Endothelial cell (in vitro differentiated cells): ENCODE results near the gene PTRH1. TPM values are rescaled to one million over a fixed set of nuclear protein-coding genes. Genes with fewer than 3 reads are reported as not detected.

Source experiments
- DNase-seq: peaks from one replicate; pipeline ENCODE4 v3.0.0; 2021; ENCODE audit warnings: low spot score
- H3K27ac Mint-ChIP-seq: one replicate; pipeline ENCODE4 v1.8.0; 2021; ENCODE audit warnings: mixed read lengths, inconsistent platforms; ENCODE audit not compliant: unreplicated experiment
- H3K27me3 Mint-ChIP-seq: one replicate; pipeline ENCODE4 v1.8.0; 2021; ENCODE audit warnings: mild to moderate bottlenecking, moderate library complexity, mixed read lengths, inconsistent platforms; ENCODE audit not compliant: unreplicated experiment
- H3K36me3 Mint-ChIP-seq: one replicate; pipeline ENCODE4 v1.8.0; 2021; ENCODE audit warnings: mild to moderate bottlenecking, low read depth, mixed read lengths, inconsistent platforms; ENCODE audit not compliant: unreplicated experiment
- H3K4me1 Mint-ChIP-seq: one replicate; pipeline ENCODE4 v1.8.0; 2021; ENCODE audit warnings: mild to moderate bottlenecking, mixed read lengths, inconsistent platforms; ENCODE audit not compliant: unreplicated experiment
- H3K4me3 Mint-ChIP-seq: one replicate; pipeline ENCODE4 v1.8.0; 2021; ENCODE audit warnings: mild to moderate bottlenecking, mixed read lengths, inconsistent platforms; ENCODE audit not compliant: unreplicated experiment
- H3K9me3 Mint-ChIP-seq: one replicate; pipeline ENCODE4 v1.8.0; 2021; ENCODE audit warnings: mixed read lengths, inconsistent platforms; ENCODE audit not compliant: unreplicated experiment
- total RNA-seq: library from RNA; stranded (reverse); fragmentation: NEBNext Ultra II Directional; extraction: Animal tissue kit (Norgen Biotek cat#: 25700); gene quantifications from one replicate; pipeline ENCODE4 v1.2.1, GENCODE V29; 2021; ENCODE audit not compliant: unreplicated experiment
- TF ChIP-seq, protein P1 (sequence below): fragments of 200-600 bp; sonication (generic); IDR thresholded peaks from one replicate; pipeline ENCODE4 v1.5.0; 2021; ENCODE audit warnings: antibody characterized with exemption; ENCODE audit not compliant: unreplicated experiment

PTRH1 gene
- total RNA-seq, 1 donor from 2014 or later, result 15.3 TPM

DNA sequence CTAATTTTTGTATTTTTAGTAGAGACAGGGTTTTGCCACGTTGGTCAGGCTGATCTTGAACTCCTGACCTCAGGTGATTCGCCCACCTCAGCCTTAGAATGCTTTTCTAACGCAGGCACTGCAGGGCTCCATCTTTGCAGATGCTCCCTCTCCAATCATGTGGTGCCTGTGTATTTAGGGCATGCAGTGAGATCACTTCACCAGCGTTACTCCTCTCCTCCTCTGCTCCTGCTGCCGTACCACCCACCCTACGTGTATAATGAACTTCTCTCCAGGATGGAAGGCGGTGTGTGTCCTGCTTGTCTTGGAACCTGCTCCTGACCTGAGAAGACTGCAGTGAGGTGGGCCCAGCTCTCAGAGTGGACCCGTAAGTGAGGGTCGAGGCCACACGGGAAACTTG is 22.3 kb downstream of the PTRH1 start:
- peaks cover 10% of the 10 kb centered on the region for H3K27me3 Mint-ChIP-seq
- H3K36me3 Mint-ChIP-seq, result peaks cover 58% of the 10 kb centered on the region
- H3K4me1 Mint-ChIP-seq, result peaks cover 5% of the 10 kb centered on the region
- TF ChIP-seq, protein P1, sequence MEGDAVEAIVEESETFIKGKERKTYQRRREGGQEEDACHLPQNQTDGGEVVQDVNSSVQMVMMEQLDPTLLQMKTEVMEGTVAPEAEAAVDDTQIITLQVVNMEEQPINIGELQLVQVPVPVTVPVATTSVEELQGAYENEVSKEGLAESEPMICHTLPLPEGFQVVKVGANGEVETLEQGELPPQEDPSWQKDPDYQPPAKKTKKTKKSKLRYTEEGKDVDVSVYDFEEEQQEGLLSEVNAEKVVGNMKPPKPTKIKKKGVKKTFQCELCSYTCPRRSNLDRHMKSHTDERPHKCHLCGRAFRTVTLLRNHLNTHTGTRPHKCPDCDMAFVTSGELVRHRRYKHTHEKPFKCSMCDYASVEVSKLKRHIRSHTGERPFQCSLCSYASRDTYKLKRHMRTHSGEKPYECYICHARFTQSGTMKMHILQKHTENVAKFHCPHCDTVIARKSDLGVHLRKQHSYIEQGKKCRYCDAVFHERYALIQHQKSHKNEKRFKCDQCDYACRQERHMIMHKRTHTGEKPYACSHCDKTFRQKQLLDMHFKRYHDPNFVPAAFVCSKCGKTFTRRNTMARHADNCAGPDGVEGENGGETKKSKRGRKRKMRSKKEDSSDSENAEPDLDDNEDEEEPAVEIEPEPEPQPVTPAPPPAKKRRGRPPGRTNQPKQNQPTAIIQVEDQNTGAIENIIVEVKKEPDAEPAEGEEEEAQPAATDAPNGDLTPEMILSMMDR, result no peak
- no peak for DNase-seq
- no peak overlapping the region for H3K4me3 Mint-ChIP-seq
- no peak overlapping the region for H3K27ac Mint-ChIP-seq
- H3K9me3 Mint-ChIP-seq, result no peaks in the 10 kb centered on the region

DNA sequence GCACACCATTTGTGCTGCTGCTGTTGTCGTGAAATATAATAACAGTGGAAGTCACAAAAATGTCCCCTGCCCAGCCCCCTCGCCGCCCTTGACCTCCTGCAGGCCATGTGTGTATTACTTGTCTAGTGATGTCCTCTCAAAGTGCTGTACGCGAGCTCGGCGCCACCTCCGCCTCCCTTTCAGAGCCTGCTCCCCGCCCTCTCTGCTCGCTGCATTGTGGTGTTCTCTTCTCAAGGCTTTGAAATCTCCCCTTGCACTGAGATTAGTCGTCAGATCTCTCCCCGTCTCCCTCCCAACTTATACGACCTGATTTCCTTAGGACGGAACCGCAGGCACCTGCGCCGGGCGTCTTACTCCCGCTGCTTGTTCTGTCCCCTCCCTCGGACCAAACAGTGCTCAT is 23.4 kb downstream of the PTRH1 start:
- H3K36me3 Mint-ChIP-seq, result peaks cover 65% of the 10 kb centered on the region
- DNase-seq, result no peak
- peaks cover 3% of the 10 kb centered on the region for H3K4me1 Mint-ChIP-seq
- no peaks in the 10 kb centered on the region for H3K9me3 Mint-ChIP-seq
- H3K4me3 Mint-ChIP-seq, result peak overlapping the region; percentile 13
- TF ChIP-seq, protein P1, result no peak
- H3K27ac Mint-ChIP-seq, result no peak overlapping the region
- peaks cover 12% of the 10 kb centered on the region for H3K27me3 Mint-ChIP-seq

DNA sequence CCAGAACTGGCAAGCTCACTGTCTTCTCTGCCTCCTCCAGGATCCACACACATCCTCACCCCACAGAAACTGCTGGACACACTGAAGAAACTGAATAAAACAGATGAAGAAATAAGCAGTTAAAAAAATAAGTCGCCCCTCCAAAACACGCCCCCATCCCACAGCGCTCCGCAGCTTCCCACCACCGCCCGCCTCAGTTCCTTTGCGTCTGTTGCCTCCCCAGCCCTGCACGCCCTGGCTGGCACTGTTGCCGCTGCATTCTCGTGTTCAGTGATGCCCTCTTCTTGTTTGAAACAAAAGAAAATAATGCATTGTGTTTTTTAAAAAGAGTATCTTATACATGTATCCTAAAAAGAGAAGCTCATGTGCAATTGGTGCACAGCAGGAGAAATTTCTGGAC is 24.7 kb downstream of the PTRH1 start:
- TF ChIP-seq, protein P1, result no peak
- DNase-seq, result no peak
- Mint-ChIP-seq H3K4me3 (peak overlapping the region; percentile 65), H3K4me1 (peaks cover 3% of the 10 kb centered on the region), H3K9me3 (no peaks in the 10 kb centered on the region), H3K27me3 (peaks cover 12% of the 10 kb centered on the region), H3K36me3 (peaks cover 65% of the 10 kb centered on the region), H3K27ac (no peak overlapping the region)

DNA sequence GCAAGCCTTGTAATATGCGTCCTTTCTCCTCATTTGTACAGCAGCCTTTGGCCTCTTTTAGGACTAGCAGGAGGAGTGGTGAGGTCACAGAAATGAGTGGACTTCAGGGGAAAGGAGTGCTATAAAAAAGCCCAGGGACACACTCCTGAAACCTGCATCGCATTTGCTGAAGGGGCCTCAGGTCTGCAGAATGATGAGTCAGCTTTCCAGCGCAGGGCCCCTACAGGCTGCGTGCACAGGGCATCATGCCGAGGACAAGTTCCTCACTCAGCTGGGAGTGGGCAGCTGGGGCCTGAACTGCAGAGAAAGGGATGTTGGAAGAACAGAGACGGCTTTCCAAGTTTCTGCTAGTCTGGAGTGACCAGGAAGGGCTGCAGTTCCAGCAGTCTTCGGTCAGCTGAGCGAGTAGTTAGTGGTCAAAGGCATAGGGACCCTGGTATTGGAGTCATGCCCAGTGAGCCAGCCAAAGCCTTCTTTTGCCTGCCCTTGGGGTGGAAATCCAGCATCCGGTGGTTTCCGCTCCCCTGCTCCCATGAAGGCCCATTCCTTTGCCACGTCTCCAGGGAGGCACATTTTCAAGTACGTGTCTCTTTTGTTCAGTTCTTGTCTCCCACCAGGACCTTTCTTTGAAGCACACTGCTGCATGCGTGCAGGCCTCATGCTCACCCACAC is 26.0 kb downstream of the PTRH1 start:
- DNase-seq, result no peak
- Mint-ChIP-seq H3K4me3 (peak overlapping the region; percentile 68), H3K27me3 (peaks cover 12% of the 10 kb centered on the region), H3K4me1 (peaks cover 6% of the 10 kb centered on the region), H3K36me3 (peaks cover 60% of the 10 kb centered on the region), H3K9me3 (no peaks in the 10 kb centered on the region), H3K27ac (no peak overlapping the region)
- TF ChIP-seq, protein P1, result no peak
